NT2/D1 (cell line): ENCODE results near the gene EIF4G3.

Source experiments
- SUZ12 ChIP-seq: IDR thresholded peaks from 2 replicates; pipeline ENCODE4 v1.6.1; 2011; ENCODE audit not compliant: insufficient read length, insufficient read depth; ENCODE audit errors: extremely low read depth
- YY1 ChIP-seq: IDR thresholded peaks from 2 replicates; pipeline ENCODE4 v1.6.1; 2011; ENCODE audit not compliant: insufficient read length, insufficient read depth
- ZNF274 ChIP-seq: IDR thresholded peaks from 2 replicates; pipeline ENCODE4 v1.6.1; 2011; ENCODE audit warnings: mild to moderate bottlenecking, low read depth, low read length

DNA sequence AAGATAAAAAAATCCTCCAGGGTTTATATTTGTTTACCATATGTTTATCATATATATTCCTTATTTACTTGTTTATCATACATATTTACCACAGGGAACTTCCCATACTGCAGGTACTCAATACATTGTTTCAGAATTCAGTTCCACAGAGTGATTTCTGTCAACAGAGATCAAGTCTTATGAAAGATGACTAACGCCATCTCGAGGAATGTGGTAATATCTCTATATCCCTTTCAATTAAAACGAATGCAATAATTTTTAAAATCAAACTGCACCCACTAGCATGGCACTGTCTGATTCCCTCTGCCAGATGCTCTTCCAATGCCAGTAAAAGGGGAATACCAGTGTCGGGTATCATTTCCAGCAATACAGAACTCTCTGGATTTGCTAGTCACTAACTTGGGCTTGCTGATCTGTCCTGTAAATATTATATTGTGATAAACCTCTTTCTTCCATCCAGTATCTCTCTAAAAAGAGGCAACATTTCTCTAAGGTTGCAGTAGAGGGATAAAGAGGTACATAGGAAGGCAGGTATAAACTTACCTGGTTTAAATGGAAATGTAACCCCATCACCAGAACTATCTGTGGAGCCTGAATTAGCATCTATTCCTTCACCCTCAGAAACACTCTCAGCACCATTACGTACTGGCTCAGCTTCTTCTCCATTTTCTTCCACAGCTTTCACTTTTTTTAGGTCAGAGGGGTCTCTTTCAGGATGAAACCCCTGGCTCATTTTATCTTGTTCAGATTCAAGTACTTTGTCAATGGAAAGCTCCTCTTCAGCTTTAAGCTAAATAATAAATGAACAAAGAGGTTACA is 277.3 kb downstream of the EIF4G3 start:
- no peak for TF ChIP-seq YY1
- no peak for TF ChIP-seq ZNF274
- TF ChIP-seq SUZ12, result no peak
